HepG2 (cell line): ENCODE results near the gene MARK2. TPM values are rescaled to one million over a fixed set of nuclear protein-coding genes. Genes with fewer than 3 reads are reported as not detected.

Experiments
- ARID2 ChIP-seq: sonication (generic); formaldehyde crosslinking; IDR thresholded peaks from 2 replicates; pipeline ENCODE4 v1.8.1; 2022; ENCODE audit warnings: mild to moderate bottlenecking, missing genetic modification reagents, borderline replicate concordance
- EEA1 ChIP-seq: sonication (generic); formaldehyde crosslinking; IDR thresholded peaks from 2 replicates; pipeline ENCODE4 v1.5.1; 2020; ENCODE audit warnings: mild to moderate bottlenecking, missing genetic modification reagents, borderline replicate concordance
- HMG20A ChIP-seq: IDR thresholded peaks from 2 replicates; pipeline ENCODE4 v1.6.1; 2016; ENCODE audit warnings: borderline replicate concordance
- MTF1 ChIP-seq: sonication (generic); formaldehyde crosslinking; IDR thresholded peaks from 2 replicates; pipeline ENCODE4 v1.5.0; 2020; ENCODE audit warnings: missing genetic modification reagents
- ZNF543 ChIP-seq: sonication (generic); formaldehyde crosslinking; IDR thresholded peaks from 2 replicates; pipeline ENCODE4 v1.4.0; 2020; ENCODE audit warnings: mild to moderate bottlenecking, missing genetic modification reagents
- polyA plus RNA-seq, 8 experiments: library from polyadenylated mRNA; depleted of rRNA in 3 of 8; stranded (reverse) in 7 of 8; unstranded in 1 of 8; fragments of >200 nt; fragmentation: Illumina TruSeq in 4 of 8; extraction: Trizol in 4 of 8; gene quantifications; 2 replicates each; pipeline versions ENCODE4 v1.2.1 to v1.2.3, GENCODE V29; 2011 to 2016; ENCODE audit warnings: low read depth in 4 of 8, missing spikeins in 1 of 8, mixed read lengths in 1 of 8; ENCODE audit not compliant: insufficient read depth in 1 of 8
- total RNA-seq, 5 experiments: library from RNA; depleted of rRNA; stranded (reverse); fragments of >200 nt; fragmentation: Illumina TruSeq; extraction: Trizol; gene quantifications; 2 replicates each; pipeline ENCODE4 v1.2.3, GENCODE V29; 2016; ENCODE audit warnings: low read depth in 1 of 5
- TF ChIP-seq, protein P1 (sequence below): IDR thresholded peaks from 2 replicates; pipeline ENCODE4 v1.6.1; 2018; ENCODE audit warnings: missing genetic modification reagents, mild to moderate bottlenecking, missing compliant biosample characterization
- TF ChIP-seq, protein P2 (sequence below): sonication (generic); formaldehyde crosslinking; conservative IDR thresholded peaks from 2 replicates; pipeline ENCODE4 v1.4.0; 2020; ENCODE audit warnings: missing genetic modification reagents
- TF ChIP-seq, protein P3 (sequence below): sonication (generic); IDR thresholded peaks from 2 replicates; pipeline ENCODE4 v1.6.1; 2016; ENCODE audit warnings: low read depth, borderline replicate concordance
- TF ChIP-seq, protein P4 (sequence below): sonication (generic); formaldehyde crosslinking; IDR thresholded peaks from 2 replicates; pipeline ENCODE4 v1.8.0; 2022; ENCODE audit warnings: mild to moderate bottlenecking, missing genetic modification reagents
- TF ChIP-seq, protein P5 (sequence below), 2 experiments: fragments of 450-650 bp in 1 of 2; sonication (generic) in 1 of 2; formaldehyde crosslinking in 1 of 2; IDR thresholded peaks; 2 replicates each; pipeline versions ENCODE4 v1.6.1 to v1.8.0; 2016 to 2022; ENCODE audit warnings: antibody characterized with exemption in 1 of 2, mild to moderate bottlenecking in 1 of 2, missing genetic modification reagents in 1 of 2

Gene MARK2
- total and polyA plus RNA-seq, 2 of the 13 experiments (the other 11 are each of a cell fraction or from before 2014, with no cell fraction given) = 13.5 to 13.9 TPM

DNA sequence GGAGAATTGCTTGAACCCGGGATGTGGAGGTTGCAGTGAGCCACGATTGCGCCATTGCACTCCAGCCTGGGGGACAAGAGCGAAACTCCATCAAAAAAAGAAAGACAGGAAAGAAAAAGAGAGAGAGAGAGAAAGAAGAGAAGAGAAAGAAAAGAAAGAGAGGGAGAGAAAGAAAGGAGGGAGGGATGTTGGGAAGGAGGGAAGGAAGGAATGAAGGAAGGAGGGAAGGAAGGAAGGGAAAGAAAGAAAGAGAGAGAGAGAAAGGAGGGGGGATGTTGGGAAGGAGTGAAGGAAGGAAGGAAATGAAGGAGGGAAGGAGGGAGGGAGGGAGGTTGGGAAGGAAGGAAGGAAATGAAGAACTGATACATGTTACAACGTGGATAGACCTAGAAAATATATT lies 38.0 kb upstream of the MARK2 start (continued):
- TF ChIP-seq, protein P1, sequence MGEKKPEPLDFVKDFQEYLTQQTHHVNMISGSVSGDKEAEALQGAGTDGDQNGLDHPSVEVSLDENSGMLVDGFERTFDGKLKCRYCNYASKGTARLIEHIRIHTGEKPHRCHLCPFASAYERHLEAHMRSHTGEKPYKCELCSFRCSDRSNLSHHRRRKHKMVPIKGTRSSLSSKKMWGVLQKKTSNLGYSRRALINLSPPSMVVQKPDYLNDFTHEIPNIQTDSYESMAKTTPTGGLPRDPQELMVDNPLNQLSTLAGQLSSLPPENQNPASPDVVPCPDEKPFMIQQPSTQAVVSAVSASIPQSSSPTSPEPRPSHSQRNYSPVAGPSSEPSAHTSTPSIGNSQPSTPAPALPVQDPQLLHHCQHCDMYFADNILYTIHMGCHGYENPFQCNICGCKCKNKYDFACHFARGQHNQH (CRISPR knock-in tag) = no peak
- TF ChIP-seq MTF1 (CRISPR knock-in tag) (no peak), ZNF543 (CRISPR knock-in tag) (no peak), ARID2 (CRISPR knock-in tag) (no peak), EEA1 (no peak), HMG20A (no peak)
- TF ChIP-seq, protein P2, sequence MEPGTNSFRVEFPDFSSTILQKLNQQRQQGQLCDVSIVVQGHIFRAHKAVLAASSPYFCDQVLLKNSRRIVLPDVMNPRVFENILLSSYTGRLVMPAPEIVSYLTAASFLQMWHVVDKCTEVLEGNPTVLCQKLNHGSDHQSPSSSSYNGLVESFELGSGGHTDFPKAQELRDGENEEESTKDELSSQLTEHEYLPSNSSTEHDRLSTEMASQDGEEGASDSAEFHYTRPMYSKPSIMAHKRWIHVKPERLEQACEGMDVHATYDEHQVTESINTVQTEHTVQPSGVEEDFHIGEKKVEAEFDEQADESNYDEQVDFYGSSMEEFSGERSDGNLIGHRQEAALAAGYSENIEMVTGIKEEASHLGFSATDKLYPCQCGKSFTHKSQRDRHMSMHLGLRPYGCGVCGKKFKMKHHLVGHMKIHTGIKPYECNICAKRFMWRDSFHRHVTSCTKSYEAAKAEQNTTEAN (CRISPR knock-in tag) = no peak
- TF ChIP-seq, protein P3, sequence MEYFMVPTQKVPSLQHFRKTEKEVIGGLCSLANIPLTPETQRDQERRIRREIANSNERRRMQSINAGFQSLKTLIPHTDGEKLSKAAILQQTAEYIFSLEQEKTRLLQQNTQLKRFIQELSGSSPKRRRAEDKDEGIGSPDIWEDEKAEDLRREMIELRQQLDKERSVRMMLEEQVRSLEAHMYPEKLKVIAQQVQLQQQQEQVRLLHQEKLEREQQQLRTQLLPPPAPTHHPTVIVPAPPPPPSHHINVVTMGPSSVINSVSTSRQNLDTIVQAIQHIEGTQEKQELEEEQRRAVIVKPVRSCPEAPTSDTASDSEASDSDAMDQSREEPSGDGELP = no peak
- TF ChIP-seq, protein P4, sequence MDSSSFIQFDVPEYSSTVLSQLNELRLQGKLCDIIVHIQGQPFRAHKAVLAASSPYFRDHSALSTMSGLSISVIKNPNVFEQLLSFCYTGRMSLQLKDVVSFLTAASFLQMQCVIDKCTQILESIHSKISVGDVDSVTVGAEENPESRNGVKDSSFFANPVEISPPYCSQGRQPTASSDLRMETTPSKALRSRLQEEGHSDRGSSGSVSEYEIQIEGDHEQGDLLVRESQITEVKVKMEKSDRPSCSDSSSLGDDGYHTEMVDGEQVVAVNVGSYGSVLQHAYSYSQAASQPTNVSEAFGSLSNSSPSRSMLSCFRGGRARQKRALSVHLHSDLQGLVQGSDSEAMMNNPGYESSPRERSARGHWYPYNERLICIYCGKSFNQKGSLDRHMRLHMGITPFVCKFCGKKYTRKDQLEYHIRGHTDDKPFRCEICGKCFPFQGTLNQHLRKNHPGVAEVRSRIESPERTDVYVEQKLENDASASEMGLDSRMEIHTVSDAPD (CRISPR knock-in tag) = no peak
- TF ChIP-seq, protein P5, sequence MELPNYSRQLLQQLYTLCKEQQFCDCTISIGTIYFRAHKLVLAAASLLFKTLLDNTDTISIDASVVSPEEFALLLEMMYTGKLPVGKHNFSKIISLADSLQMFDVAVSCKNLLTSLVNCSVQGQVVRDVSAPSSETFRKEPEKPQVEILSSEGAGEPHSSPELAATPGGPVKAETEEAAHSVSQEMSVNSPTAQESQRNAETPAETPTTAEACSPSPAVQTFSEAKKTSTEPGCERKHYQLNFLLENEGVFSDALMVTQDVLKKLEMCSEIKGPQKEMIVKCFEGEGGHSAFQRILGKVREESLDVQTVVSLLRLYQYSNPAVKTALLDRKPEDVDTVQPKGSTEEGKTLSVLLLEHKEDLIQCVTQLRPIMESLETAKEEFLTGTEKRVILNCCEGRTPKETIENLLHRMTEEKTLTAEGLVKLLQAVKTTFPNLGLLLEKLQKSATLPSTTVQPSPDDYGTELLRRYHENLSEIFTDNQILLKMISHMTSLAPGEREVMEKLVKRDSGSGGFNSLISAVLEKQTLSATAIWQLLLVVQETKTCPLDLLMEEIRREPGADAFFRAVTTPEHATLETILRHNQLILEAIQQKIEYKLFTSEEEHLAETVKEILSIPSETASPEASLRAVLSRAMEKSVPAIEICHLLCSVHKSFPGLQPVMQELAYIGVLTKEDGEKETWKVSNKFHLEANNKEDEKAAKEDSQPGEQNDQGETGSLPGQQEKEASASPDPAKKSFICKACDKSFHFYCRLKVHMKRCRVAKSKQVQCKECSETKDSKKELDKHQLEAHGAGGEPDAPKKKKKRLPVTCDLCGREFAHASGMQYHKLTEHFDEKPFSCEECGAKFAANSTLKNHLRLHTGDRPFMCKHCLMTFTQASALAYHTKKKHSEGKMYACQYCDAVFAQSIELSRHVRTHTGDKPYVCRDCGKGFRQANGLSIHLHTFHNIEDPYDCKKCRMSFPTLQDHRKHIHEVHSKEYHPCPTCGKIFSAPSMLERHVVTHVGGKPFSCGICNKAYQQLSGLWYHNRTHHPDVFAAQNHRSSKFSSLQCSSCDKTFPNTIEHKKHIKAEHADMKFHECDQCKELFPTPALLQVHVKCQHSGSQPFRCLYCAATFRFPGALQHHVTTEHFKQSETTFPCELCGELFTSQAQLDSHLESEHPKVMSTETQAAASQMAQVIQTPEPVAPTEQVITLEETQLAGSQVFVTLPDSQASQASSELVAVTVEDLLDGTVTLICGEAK (IDR thresholded peaks at IDR 0.05) = no peak
- TF ChIP-seq, protein P5 (CRISPR knock-in tag; IDR thresholded peaks at IDR 0.05) = no peak
